WTC11 (cell line): Measurements from ENCODE around the gene EME1.

ENCODE experiments used
- CREM ChIP-seq: sonication (generic); formaldehyde crosslinking; IDR thresholded peaks from 2 replicates; pipeline ENCODE4 v1.8.1; 2022; ENCODE audit warnings: mild to moderate bottlenecking, missing genetic modification reagents, moderate library complexity
- CTCF ChIP-seq: fragments of 200-600 bp; IDR thresholded peaks from 2 replicates; pipeline ENCODE4 v1.8.0; 2022; ENCODE audit warnings: antibody characterized with exemption
- ETV6 ChIP-seq: sonication (generic); formaldehyde crosslinking; IDR thresholded peaks from 2 replicates; pipeline ENCODE4 v1.8.1; 2022; ENCODE audit warnings: mild to moderate bottlenecking, missing genetic modification reagents
- TF ChIP-seq, protein P1 (sequence below): sonication (generic); formaldehyde crosslinking; IDR thresholded peaks from 2 replicates; pipeline ENCODE4 v1.8.0; 2022; ENCODE audit warnings: mild to moderate bottlenecking, missing genetic modification reagents
- TF ChIP-seq, protein P2 (sequence below): sonication (generic); formaldehyde crosslinking; IDR thresholded peaks from 2 replicates; pipeline ENCODE4 v1.8.1; 2023; ENCODE audit warnings: mild to moderate bottlenecking, missing genetic modification reagents, moderate library complexity
- TF ChIP-seq, protein P3 (sequence below): sonication (generic); formaldehyde crosslinking; IDR thresholded peaks from 2 replicates; pipeline ENCODE4 v1.8.1; 2022; ENCODE audit warnings: mild to moderate bottlenecking, moderate library complexity, missing genetic modification reagents
- TF ChIP-seq, protein P4 (sequence below): sonication (generic); formaldehyde crosslinking; IDR thresholded peaks from 2 replicates; pipeline ENCODE4 v1.8.0; 2022; ENCODE audit warnings: mild to moderate bottlenecking, missing genetic modification reagents
- TF ChIP-seq, protein P5 (sequence below): sonication (generic); formaldehyde crosslinking; IDR thresholded peaks from 2 replicates; pipeline ENCODE4 v1.8.1; 2023; ENCODE audit warnings: mild to moderate bottlenecking, missing genetic modification reagents, borderline replicate concordance
- TF ChIP-seq, protein P6 (sequence below): sonication (generic); formaldehyde crosslinking; IDR thresholded peaks from 2 replicates; pipeline ENCODE4 v1.8.1; 2023; ENCODE audit warnings: mild to moderate bottlenecking, moderate library complexity, missing genetic modification reagents

DNA sequence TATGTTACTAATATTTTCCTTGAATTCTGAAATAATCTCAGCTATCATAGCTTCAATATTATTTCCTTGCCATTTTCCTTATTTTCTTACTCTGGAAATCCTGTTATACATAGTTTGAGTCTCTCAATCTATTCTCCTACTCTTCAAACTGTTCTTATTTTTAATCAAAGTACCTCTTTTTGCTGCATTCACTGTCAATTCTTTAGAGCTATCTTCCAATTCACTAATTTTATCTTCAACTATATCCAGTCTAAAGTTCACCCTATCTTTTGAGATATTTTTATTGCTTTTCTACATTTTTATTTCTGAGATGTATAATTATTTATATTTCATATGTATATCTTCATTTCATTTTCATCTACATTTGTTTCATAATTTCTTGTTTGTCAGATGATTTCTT is 34.4 kb upstream of the EME1 start:
- TF ChIP-seq CTCF, result no peak
- TF ChIP-seq, protein P1, sequence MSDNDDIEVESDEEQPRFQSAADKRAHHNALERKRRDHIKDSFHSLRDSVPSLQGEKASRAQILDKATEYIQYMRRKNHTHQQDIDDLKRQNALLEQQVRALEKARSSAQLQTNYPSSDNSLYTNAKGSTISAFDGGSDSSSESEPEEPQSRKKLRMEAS (CRISPR knock-in tag), result no peak
- TF ChIP-seq, protein P2, sequence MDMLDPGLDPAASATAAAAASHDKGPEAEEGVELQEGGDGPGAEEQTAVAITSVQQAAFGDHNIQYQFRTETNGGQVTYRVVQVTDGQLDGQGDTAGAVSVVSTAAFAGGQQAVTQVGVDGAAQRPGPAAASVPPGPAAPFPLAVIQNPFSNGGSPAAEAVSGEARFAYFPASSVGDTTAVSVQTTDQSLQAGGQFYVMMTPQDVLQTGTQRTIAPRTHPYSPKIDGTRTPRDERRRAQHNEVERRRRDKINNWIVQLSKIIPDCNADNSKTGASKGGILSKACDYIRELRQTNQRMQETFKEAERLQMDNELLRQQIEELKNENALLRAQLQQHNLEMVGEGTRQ, result no peak
- no peak for TF ChIP-seq CREM (CRISPR knock-in tag)
- TF ChIP-seq, protein P3, sequence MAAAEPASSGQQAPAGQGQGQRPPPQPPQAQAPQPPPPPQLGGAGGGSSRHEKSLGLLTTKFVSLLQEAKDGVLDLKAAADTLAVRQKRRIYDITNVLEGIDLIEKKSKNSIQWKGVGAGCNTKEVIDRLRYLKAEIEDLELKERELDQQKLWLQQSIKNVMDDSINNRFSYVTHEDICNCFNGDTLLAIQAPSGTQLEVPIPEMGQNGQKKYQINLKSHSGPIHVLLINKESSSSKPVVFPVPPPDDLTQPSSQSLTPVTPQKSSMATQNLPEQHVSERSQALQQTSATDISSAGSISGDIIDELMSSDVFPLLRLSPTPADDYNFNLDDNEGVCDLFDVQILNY (CRISPR knock-in tag), result no peak
- TF ChIP-seq, protein P4, sequence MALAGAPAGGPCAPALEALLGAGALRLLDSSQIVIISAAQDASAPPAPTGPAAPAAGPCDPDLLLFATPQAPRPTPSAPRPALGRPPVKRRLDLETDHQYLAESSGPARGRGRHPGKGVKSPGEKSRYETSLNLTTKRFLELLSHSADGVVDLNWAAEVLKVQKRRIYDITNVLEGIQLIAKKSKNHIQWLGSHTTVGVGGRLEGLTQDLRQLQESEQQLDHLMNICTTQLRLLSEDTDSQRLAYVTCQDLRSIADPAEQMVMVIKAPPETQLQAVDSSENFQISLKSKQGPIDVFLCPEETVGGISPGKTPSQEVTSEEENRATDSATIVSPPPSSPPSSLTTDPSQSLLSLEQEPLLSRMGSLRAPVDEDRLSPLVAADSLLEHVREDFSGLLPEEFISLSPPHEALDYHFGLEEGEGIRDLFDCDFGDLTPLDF, result no peak
- TF ChIP-seq, protein P5, sequence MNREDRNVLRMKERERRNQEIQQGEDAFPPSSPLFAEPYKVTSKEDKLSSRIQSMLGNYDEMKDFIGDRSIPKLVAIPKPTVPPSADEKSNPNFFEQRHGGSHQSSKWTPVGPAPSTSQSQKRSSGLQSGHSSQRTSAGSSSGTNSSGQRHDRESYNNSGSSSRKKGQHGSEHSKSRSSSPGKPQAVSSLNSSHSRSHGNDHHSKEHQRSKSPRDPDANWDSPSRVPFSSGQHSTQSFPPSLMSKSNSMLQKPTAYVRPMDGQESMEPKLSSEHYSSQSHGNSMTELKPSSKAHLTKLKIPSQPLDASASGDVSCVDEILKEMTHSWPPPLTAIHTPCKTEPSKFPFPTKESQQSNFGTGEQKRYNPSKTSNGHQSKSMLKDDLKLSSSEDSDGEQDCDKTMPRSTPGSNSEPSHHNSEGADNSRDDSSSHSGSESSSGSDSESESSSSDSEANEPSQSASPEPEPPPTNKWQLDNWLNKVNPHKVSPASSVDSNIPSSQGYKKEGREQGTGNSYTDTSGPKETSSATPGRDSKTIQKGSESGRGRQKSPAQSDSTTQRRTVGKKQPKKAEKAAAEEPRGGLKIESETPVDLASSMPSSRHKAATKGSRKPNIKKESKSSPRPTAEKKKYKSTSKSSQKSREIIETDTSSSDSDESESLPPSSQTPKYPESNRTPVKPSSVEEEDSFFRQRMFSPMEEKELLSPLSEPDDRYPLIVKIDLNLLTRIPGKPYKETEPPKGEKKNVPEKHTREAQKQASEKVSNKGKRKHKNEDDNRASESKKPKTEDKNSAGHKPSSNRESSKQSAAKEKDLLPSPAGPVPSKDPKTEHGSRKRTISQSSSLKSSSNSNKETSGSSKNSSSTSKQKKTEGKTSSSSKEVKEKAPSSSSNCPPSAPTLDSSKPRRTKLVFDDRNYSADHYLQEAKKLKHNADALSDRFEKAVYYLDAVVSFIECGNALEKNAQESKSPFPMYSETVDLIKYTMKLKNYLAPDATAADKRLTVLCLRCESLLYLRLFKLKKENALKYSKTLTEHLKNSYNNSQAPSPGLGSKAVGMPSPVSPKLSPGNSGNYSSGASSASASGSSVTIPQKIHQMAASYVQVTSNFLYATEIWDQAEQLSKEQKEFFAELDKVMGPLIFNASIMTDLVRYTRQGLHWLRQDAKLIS (CRISPR knock-in tag), result no peak
- TF ChIP-seq, protein P6, sequence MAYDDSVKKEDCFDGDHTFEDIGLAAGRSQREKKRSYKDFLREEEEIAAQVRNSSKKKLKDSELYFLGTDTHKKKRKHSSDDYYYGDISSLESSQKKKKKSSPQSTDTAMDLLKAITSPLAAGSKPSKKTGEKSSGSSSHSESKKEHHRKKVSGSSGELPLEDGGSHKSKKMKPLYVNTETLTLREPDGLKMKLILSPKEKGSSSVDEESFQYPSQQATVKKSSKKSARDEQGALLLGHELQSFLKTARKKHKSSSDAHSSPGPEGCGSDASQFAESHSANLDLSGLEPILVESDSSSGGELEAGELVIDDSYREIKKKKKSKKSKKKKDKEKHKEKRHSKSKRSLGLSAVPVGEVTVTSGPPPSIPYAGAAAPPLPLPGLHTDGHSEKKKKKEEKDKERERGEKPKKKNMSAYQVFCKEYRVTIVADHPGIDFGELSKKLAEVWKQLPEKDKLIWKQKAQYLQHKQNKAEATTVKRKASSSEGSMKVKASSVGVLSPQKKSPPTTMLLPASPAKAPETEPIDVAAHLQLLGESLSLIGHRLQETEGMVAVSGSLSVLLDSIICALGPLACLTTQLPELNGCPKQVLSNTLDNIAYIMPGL (CRISPR knock-in tag), result no peak
- TF ChIP-seq ETV6 (CRISPR knock-in tag), result no peak
